Ovary (tissue), 10 donors: Measurements from ENCODE around the gene CDK5R2. TPM values are rescaled to one million over a fixed set of nuclear protein-coding genes. Genes with fewer than 3 reads are reported as not detected.

Experiments
- DNase-seq, 5 donors: peaks; one replicate each; pipeline ENCODE4 v3.0.0-alpha.2; 2019 to 2020
- H3K27ac ChIP-seq, 2 donors: fragments of 200-600 bp; one replicate each; pipeline versions ENCODE4 v1.5.1 to v1.8.0; 2019 to 2022
- H3K27me3 ChIP-seq: fragments of 200-600 bp; one replicate; pipeline ENCODE4 v1.8.0; 2022
- H3K36me3 ChIP-seq: fragments of 200-600 bp; sonication (generic); one replicate; pipeline ENCODE4 v1.5.1; 2019
- H3K4me1 ChIP-seq: one replicate; pipeline ENCODE4 v1.8.1; 2013; ENCODE audit warnings: mild to moderate bottlenecking, moderate library complexity; ENCODE audit not compliant: insufficient read depth
- H3K4me3 ChIP-seq: fragments of 200-600 bp; sonication (generic); one replicate; pipeline ENCODE4 v1.5.1; 2017
- H3K9me3 ChIP-seq, 2 donors: fragments of 200-600 bp in 1 of 2; sonication (generic) in 1 of 2; one replicate each; pipeline versions ENCODE4 v1.5.1 to v1.8.1; 2013 to 2019; ENCODE audit warnings: mild to moderate bottlenecking in 1 of 2, moderate library complexity in 1 of 2
- EP300 ChIP-seq: sonication (generic); formaldehyde crosslinking; IDR thresholded peaks from one replicate; pipeline ENCODE4 v1.6.1; 2017; ENCODE audit warnings: antibody characterized with exemption
- POLR2A ChIP-seq: fragments of 450-650 bp; IDR thresholded peaks from one replicate; pipeline ENCODE4 v1.6.1; 2017; ENCODE audit warnings: antibody characterized with exemption, mild to moderate bottlenecking, moderate library complexity
- WGBS, 3 donors: extraction: QIAGEN DNeasy Blood & Tissue Kit in 1 of 3; methylation state at CpG; one replicate each; pipeline versions ENCODE4 v1.1.5 to v1.1.7; 2013 to 2017; 5-methylcytosine and 5-hydroxymethylcytosine counted together
- intact Hi-C, 4 donors: fragments of 100-400 bp; cut with DNase I; formaldehyde crosslinking; loops; one replicate each; pipeline versions ENCODE4 v1.11.0 to v1.15.1; 2022 to 2023
- long read RNA-seq, 3 donors: library from polyadenylated mRNA in 2 of 3; unstranded in 2 of 3; transcript quantifications; one replicate each; pipeline ENCODE4 v2.0.0 and lab custom pipeline, GENCODE V29; 2021 to 2026
- polyA plus RNA-seq, 2 donors: library from polyadenylated mRNA; stranded (reverse); fragments of 200-250 nt in 1 of 2; fragments of 350-450 nt in 1 of 2; fragmentation: Illumina TruSeq in 1 of 2; extraction: RNeasy Lipid Tissue Mini Kit (QIAGEN cat#74804) in 1 of 2; gene quantifications; one replicate each; pipeline ENCODE4 v1.2.3, GENCODE V29; 2013 to 2014
- total RNA-seq, 7 donors: library from RNA; depleted of rRNA in 2 of 7; stranded (reverse); fragments of >200 nt in 2 of 7; fragmentation: NEBNext Ultra II Directional in 3 of 7; extraction: Animal tissue kit (Norgen Biotek cat#: 25700) in 3 of 7; gene quantifications; one replicate each; pipeline versions ENCODE4 v1.1.0 to v1.2.4, GENCODE V29; 2016 to 2023
- TF ChIP-seq, protein P1 (sequence below), 3 donors: fragments of 450-650 bp in 2 of 3; fragments of 200-600 bp in 1 of 3; IDR thresholded peaks; one replicate each; pipeline versions ENCODE4 v1.5.1 to v1.8.0; 2016 to 2022; ENCODE audit warnings: antibody characterized with exemption in 3 of 3, mild to moderate bottlenecking in 1 of 3
- donor health status: DM: no; HTN: no; CAD: no; lungs with moderate emphysema.
- donor health status: DM: no; HTN: no; CAD: no.
- donor health status: Bipolar disorder and iron deficiency.
- donor health status: DM: yes; HTN: yes; CAD: no.
- donor health status: DM: no; HTN: no; CAD: no.
- donor health status: DM: yes; HTN: yes; CAD: no.

The CDK5R2 gene
- total RNA-seq (not detected), polyA plus RNA-seq (not detected)
- long read RNA-seq, donor 1: 0 reads
- long read RNA-seq, donor 2: 0 reads
- long read RNA-seq, donor 3: 0 reads

DNA sequence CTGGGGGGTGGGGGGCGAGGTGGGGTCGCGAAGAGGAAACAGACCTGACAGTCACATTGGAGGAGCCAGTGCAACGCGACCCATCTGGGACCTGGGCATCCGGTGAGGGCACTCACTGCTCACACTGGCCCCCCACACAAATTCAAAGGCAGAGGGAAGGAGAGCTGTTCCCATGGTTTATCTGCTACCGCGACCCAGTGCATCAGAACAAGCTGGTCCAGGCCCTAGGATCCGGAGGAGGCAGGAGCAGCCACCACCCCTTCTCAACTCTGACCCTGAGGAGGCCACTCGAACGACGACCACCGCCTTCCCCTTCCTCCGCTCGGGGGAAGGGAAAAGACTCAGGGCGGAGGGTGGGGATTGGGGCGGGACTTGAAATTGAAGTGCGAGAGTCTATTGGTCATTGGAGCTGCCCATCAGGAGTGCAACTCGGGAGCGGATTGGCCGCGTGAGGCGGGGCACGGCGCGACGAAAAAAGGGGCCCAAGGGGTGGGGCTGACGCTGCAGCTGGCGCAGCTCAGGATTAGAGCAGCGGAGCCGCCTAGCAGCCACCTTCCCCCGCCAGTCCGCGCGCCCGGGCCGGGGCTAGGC lies at the start of gene CDK5R2:
CDK5R2 (plus strand) TSS at position 526 of the 591 bp plus-strand sequence. CDS start 155 bp downstream, outside the sequence.
- 1 to 2% (median 2%) methylated on average over 31 to 37 of the region's 37 CpGs for WGBS, 3 donors
- Histone ChIP-seq H3K36me3 (no peaks in the 10 kb centered on the region), H3K9me3 (peaks cover 0 to 7% of the 10 kb centered on the region in 2 donors), H3K4me3 (peak within 1 kb of the TSS; percentile 15), H3K27ac (no peak within 1 kb of the TSS), H3K27me3 (no peaks in the 10 kb centered on the region), H3K4me1 (no peaks in the 10 kb centered on the region)
- DNase-seq: peak in 2 of 5 donors; percentile 44 to 58
- TF ChIP-seq EP300 (no peak), POLR2A (no peak)
- TF ChIP-seq, protein P1, sequence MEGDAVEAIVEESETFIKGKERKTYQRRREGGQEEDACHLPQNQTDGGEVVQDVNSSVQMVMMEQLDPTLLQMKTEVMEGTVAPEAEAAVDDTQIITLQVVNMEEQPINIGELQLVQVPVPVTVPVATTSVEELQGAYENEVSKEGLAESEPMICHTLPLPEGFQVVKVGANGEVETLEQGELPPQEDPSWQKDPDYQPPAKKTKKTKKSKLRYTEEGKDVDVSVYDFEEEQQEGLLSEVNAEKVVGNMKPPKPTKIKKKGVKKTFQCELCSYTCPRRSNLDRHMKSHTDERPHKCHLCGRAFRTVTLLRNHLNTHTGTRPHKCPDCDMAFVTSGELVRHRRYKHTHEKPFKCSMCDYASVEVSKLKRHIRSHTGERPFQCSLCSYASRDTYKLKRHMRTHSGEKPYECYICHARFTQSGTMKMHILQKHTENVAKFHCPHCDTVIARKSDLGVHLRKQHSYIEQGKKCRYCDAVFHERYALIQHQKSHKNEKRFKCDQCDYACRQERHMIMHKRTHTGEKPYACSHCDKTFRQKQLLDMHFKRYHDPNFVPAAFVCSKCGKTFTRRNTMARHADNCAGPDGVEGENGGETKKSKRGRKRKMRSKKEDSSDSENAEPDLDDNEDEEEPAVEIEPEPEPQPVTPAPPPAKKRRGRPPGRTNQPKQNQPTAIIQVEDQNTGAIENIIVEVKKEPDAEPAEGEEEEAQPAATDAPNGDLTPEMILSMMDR (IDR thresholded peaks at IDR 0.05): no peak
- intact Hi-C loops: no loop called here

DNA sequence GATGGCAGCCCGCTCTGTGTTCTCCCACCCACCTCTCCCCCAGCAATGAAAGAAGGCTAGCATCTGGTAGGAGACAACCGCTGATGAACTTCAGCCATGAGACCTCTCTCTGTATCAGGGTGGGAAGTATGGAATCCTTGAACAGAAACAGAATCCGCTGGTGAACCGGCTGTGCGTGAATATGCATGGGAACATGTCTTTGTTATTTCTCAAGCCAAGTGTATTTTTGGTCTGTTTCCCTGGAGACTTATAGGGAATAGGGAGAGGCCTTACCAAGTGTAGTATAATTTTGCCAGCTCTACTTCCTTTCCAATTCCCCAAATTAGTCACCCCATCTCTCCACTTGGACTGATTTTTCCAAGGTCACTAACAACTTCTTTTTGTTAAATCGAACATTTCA lies 48.7 kb upstream of the CDK5R2 start:
- H3K9me3 ChIP-seq: no peaks in the 10 kb centered on the region

DNA sequence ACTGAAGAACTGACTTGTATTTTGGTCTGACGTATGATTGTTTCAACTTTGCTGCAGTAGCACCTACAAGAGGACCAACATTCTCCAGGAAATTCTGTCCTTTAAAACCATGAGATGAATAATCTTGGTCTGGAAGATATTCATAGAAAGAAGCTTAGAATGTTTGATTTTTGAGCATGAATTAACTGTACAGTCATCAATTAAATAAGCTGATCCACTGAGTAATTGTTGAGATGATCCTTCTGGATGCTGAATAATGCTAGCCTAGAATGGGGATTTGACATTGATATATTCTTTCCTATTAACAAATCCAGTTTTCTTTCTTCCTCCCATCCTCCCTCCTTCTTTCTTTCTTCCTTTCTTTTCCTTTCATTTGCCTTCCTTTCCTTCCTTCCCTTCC lies 39.0 kb upstream of the CDK5R2 start:
- TF ChIP-seq POLR2A (no peak), EP300 (no peak)
- TF ChIP-seq, protein P1 (IDR thresholded peaks at IDR 0.05): no peak
- intact Hi-C loops: no loop called here
- Histone ChIP-seq H3K27ac (no peak overlapping the region), H3K27me3 (no peaks in the 10 kb centered on the region), H3K4me3 (no peak overlapping the region), H3K9me3 (no peaks in the 10 kb centered on the region), H3K36me3 (no peaks in the 10 kb centered on the region), H3K4me1 (no peaks in the 10 kb centered on the region)
- whole genome bisulfite sequencing, 3 donors: 82 to 93% (median 90%) methylated on average over 1 of the region's 1 CpG
- DNase-seq: no peak

More for the DNA sequence above, 48.7 kb upstream of the CDK5R2 start:
- no peaks in the 10 kb centered on the region for H3K36me3 ChIP-seq
- TF ChIP-seq, protein P1 (IDR thresholded peaks at IDR 0.05): no peak
- TF ChIP-seq EP300: no peak
- TF ChIP-seq POLR2A: no peak
- H3K4me1 ChIP-seq: no peaks in the 10 kb centered on the region
- intact Hi-C loops: no loop called here
- no peak overlapping the region for H3K4me3 ChIP-seq
- no peak for DNase-seq
- no peaks in the 10 kb centered on the region for H3K27me3 ChIP-seq
- WGBS, 3 donors: 77 to 81% (median 79%) methylated on average over 6 of the region's 6 CpGs
- no peak overlapping the region for H3K27ac ChIP-seq

- WGBS, 3 donors: 88 to 97% (median 96%) methylated on average over 2 of the region's 2 CpGs
- TF ChIP-seq POLR2A: no peak
- TF ChIP-seq EP300: no peak
- TF ChIP-seq, protein P1 (IDR thresholded peaks at IDR 0.05): no peak
- H3K27ac ChIP-seq: no peak overlapping the region
Observed at GRCh38 chr2:218924757-218925156, 34.7 kb upstream of the CDK5R2 start.

More at GRCh38 chr2:218924757-218925156, 34.7 kb upstream of the CDK5R2 start:
- Histone ChIP-seq H3K36me3 (no peaks in the 10 kb centered on the region), H3K4me3 (no peak overlapping the region), H3K9me3 (no peaks in the 10 kb centered on the region), H3K4me1 (no peaks in the 10 kb centered on the region), H3K27me3 (no peaks in the 10 kb centered on the region)
- intact Hi-C loops: no loop called here
- DNase-seq: no peak
